H9 (cell line): Measurements from ENCODE around the gene IP6K3. TPM values are rescaled to one million over a fixed set of nuclear protein-coding genes. Genes with fewer than 3 reads are reported as not detected.

Experiments used
- DNase-seq: peaks from one replicate; pipeline ENCODE4 v3.0.0-alpha.2; 2017
- H2AFZ ChIP-seq: one replicate; pipeline ENCODE4 v1.6.1; 2013; ENCODE audit warnings: mild to moderate bottlenecking, low read length, control low read depth, moderate library complexity
- H2AK5ac ChIP-seq: 2 replicates; pipeline ENCODE4 v1.6.1; 2013; ENCODE audit warnings: low read length, control low read depth, mixed read lengths; ENCODE audit not compliant: insufficient read length
- H2BK120ac ChIP-seq: one replicate; pipeline ENCODE4 v1.6.1; 2013; ENCODE audit warnings: low read depth, mild to moderate bottlenecking, low read length, control low read depth, inconsistent platforms; ENCODE audit not compliant: poor library complexity, severe bottlenecking
- H2BK12ac ChIP-seq: 2 replicates; pipeline ENCODE4 v1.6.1; 2013; ENCODE audit warnings: low read length, control low read depth, mixed read lengths, low read depth; ENCODE audit not compliant: insufficient read length
- H2BK15ac ChIP-seq: 2 replicates; pipeline ENCODE4 v1.6.1; 2013; ENCODE audit warnings: low read depth, low read length, control low read depth
- H2BK20ac ChIP-seq: one replicate; pipeline ENCODE4 v1.6.1; 2013; ENCODE audit warnings: low read depth, mild to moderate bottlenecking, low read length, control low read depth, inconsistent platforms; ENCODE audit not compliant: poor library complexity, severe bottlenecking
- H2BK5ac ChIP-seq: 2 replicates; pipeline ENCODE4 v1.6.1; 2013; ENCODE audit warnings: low read length, control low read depth, mixed read lengths; ENCODE audit not compliant: insufficient read length
- H3K14ac ChIP-seq: 2 replicates; pipeline ENCODE4 v1.6.1; 2013; ENCODE audit warnings: low read length, control low read depth; ENCODE audit not compliant: insufficient read depth
- H3K18ac ChIP-seq: 2 replicates; pipeline ENCODE4 v1.6.1; 2013; ENCODE audit warnings: low read depth, mild to moderate bottlenecking, mixed read lengths, low read length, control low read depth; ENCODE audit not compliant: insufficient read length
- H3K23ac ChIP-seq: 2 replicates; pipeline ENCODE4 v1.6.1; 2013; ENCODE audit warnings: low read length, control low read depth, mixed read lengths, low read depth; ENCODE audit not compliant: insufficient read length
- H3K23me2 ChIP-seq: 2 replicates; pipeline ENCODE4 v1.6.1; 2013; ENCODE audit warnings: low read depth, mild to moderate bottlenecking, mixed read lengths, low read length, control low read depth; ENCODE audit not compliant: insufficient read length, poor library complexity, severe bottlenecking
- H3K27ac ChIP-seq: 2 replicates; pipeline ENCODE4 v1.5.1; 2013; ENCODE audit warnings: low read length, control low read depth, mixed read lengths, low read depth; ENCODE audit not compliant: insufficient read length
- H3K27me3 ChIP-seq: 2 replicates; pipeline ENCODE4 v1.6.1; 2013; ENCODE audit warnings: low read length, control low read depth, inconsistent platforms; ENCODE audit not compliant: insufficient read depth
- H3K4ac ChIP-seq: 2 replicates; pipeline ENCODE4 v1.6.1; 2013; ENCODE audit warnings: low read depth, mild to moderate bottlenecking, control low read depth, inconsistent platforms, low read length, moderate library complexity
- H3K4me1 ChIP-seq: 2 replicates; pipeline ENCODE4 v1.6.1; 2013; ENCODE audit warnings: low read length, control low read depth, inconsistent platforms; ENCODE audit not compliant: insufficient read depth
- H3K4me2 ChIP-seq: 2 replicates; pipeline ENCODE4 v1.6.1; 2013; ENCODE audit warnings: low read length, control low read depth, mixed read lengths; ENCODE audit not compliant: insufficient read length, insufficient read depth
- H3K56ac ChIP-seq: 2 replicates; pipeline ENCODE4 v1.6.1; 2013; ENCODE audit warnings: low read depth, mild to moderate bottlenecking, mixed read lengths, low read length, control low read depth; ENCODE audit not compliant: insufficient read length
- H3K79me1 ChIP-seq: 2 replicates; pipeline ENCODE4 v1.6.1; 2013; ENCODE audit warnings: low read depth, mild to moderate bottlenecking, moderate library complexity, low read length, control low read depth, inconsistent platforms; ENCODE audit not compliant: insufficient read depth, poor library complexity, severe bottlenecking
- H3K79me2 ChIP-seq: 2 replicates; pipeline ENCODE4 v1.6.1; 2013; ENCODE audit warnings: low read length, control low read depth, inconsistent platforms; ENCODE audit not compliant: insufficient read depth
- H3K9ac ChIP-seq: 2 replicates; pipeline ENCODE4 v1.6.1; 2013; ENCODE audit warnings: low read length, control low read depth, mixed read lengths; ENCODE audit not compliant: insufficient read length; ENCODE audit errors: extremely low read depth
- H3K9me3 ChIP-seq: one replicate; pipeline ENCODE4 v1.6.1; 2013; ENCODE audit warnings: low read depth, low read length, inconsistent platforms; ENCODE audit not compliant: control insufficient read depth
- H3T11ph ChIP-seq: one replicate; pipeline ENCODE4 v1.6.1; 2013; ENCODE audit warnings: mild to moderate bottlenecking, low read length, control low read depth, inconsistent platforms
- H4K20me1 ChIP-seq: one replicate; pipeline ENCODE4 v1.6.1; 2013; ENCODE audit not compliant: control insufficient read depth, insufficient read length, insufficient read depth
- H4K5ac ChIP-seq: 2 replicates; pipeline ENCODE4 v1.6.1; 2013; ENCODE audit warnings: low read depth, mild to moderate bottlenecking, mixed read lengths, low read length, control low read depth; ENCODE audit not compliant: insufficient read length
- H4K8ac ChIP-seq: replicated peaks from 2 replicates; pipeline ENCODE4 v1.6.1; 2013; ENCODE audit warnings: low read length, control low read depth, mixed read lengths, low read depth; ENCODE audit not compliant: insufficient read length
- H4K91ac ChIP-seq: 2 replicates; pipeline ENCODE4 v1.6.1; 2013; ENCODE audit warnings: low read depth, mild to moderate bottlenecking, moderate library complexity, mixed read lengths, low read length, control low read depth; ENCODE audit not compliant: insufficient read length
- H3K27ac Mint-ChIP-seq, 3 experiments: 2 replicates in 2 of 3; 3 replicates in 1 of 3; pipeline ENCODE4 v1.8.0; 2020 to 2021; ENCODE audit warnings: mixed read lengths in 3 of 3, mild to moderate bottlenecking in 1 of 3, moderate library complexity in 1 of 3
- H3K27me3 Mint-ChIP-seq: 2 replicates; pipeline ENCODE4 v1.8.0; 2021; ENCODE audit warnings: low read depth, mild to moderate bottlenecking, moderate library complexity, mixed read lengths
- H3K36me3 Mint-ChIP-seq, 3 experiments: 2 replicates in 2 of 3; 3 replicates in 1 of 3; pipeline ENCODE4 v1.8.0; 2020 to 2021; ENCODE audit warnings: low read depth in 3 of 3, mixed read lengths in 3 of 3; ENCODE audit not compliant: insufficient read depth in 1 of 3
- H3K4me1 Mint-ChIP-seq, 2 experiments: 2 replicates each; pipeline ENCODE4 v1.8.0; 2020; ENCODE audit warnings: mixed read lengths in 2 of 2
- H3K4me3 Mint-ChIP-seq, 2 experiments: 2 replicates in 1 of 2; 3 replicates in 1 of 2; pipeline ENCODE4 v1.8.0; 2020 to 2021; ENCODE audit warnings: mild to moderate bottlenecking in 2 of 2, mixed read lengths in 2 of 2, moderate library complexity in 1 of 2
- H3K9me3 Mint-ChIP-seq, 2 experiments: 2 replicates in 1 of 2; 3 replicates in 1 of 2; pipeline ENCODE4 v1.8.0; 2020; ENCODE audit warnings: mild to moderate bottlenecking in 2 of 2, mixed read lengths in 2 of 2, moderate library complexity in 1 of 2
- CTCF ChIP-seq: fragments of 200-600 bp; sonication (generic); conservative IDR thresholded peaks from 3 replicates; pipeline ENCODE4 v1.8.0; 2021; ENCODE audit warnings: antibody characterized with exemption, mild to moderate bottlenecking
- WGBS: extraction: QIAGEN DNeasy Blood & Tissue Kit; methylation state at CpG from one replicate; pipeline ENCODE4 v1.1.7; 2013; ENCODE audit warnings: missing lambda C conversion rate, low lambda C conversion rate, mixed read lengths; ENCODE audit not compliant: insufficient read length; ENCODE audit errors: extremely low coverage; 5-methylcytosine and 5-hydroxymethylcytosine counted together
- total RNA-seq: library from RNA; stranded (reverse); gene quantifications from 2 replicates; pipeline ENCODE4 v1.2.1, GENCODE V29; 2021

The IP6K3 gene
- total RNA-seq, 1 experiment from 2014 or later = 0.46 TPM

GRCh38 chr6:33688006-33688405 is 58.7 kb downstream of the IP6K3 start:
- Histone ChIP-seq H3K4ac (no peak overlapping the region), H3K79me1 (no peaks in the 10 kb centered on the region), H3K9ac (no peak overlapping the region), H3K27ac (no peak overlapping the region), H2BK120ac (no peak overlapping the region), H3K27me3 (no peaks in the 10 kb centered on the region), H3K9me3 (no peaks in the 10 kb centered on the region), H3K4me1 (no peaks in the 10 kb centered on the region), H4K5ac (no peak overlapping the region), H3K79me2 (no peaks in the 10 kb centered on the region), H4K20me1 (no peaks in the 10 kb centered on the region), H3K23ac (no peak overlapping the region), H3K14ac (no peak overlapping the region; the same call in 1 of the 2 replicates), H3K18ac (no peak overlapping the region), H4K8ac (no peak overlapping the region), H3K4me2 (no peak overlapping the region), H2BK12ac (no peak overlapping the region), H2BK20ac (no peak overlapping the region), H4K91ac (no peak overlapping the region), H3K23me2 (no peaks in the 10 kb centered on the region), H2BK15ac (no peak overlapping the region), H2AFZ (no peak overlapping the region), H3T11ph (no peak overlapping the region), H2BK5ac (no peak overlapping the region), H2AK5ac (no peak overlapping the region), H3K56ac (no peak overlapping the region)
- TF ChIP-seq CTCF = no peak
- no peaks in the 10 kb centered on the region for H3K27me3 Mint-ChIP-seq
- no peaks in the 10 kb centered on the region for H3K9me3 Mint-ChIP-seq
- no peak for DNase-seq
- H3K4me1 Mint-ChIP-seq = peaks cover 4 to 13% of the 10 kb centered on the region in 2 experiments; a peak in 3 of 4 replicates
- peaks cover 37 to 90% (median 88%) of the 10 kb centered on the region in 3 experiments; a peak in 6 of 7 replicates for H3K36me3 Mint-ChIP-seq
- H3K27ac Mint-ChIP-seq = no peak overlapping the region
- no peak overlapping the region for H3K4me3 Mint-ChIP-seq
- WGBS = no CpG with 5 or more reads among the region's 20 CpGs
